NCI-H2171 treated with DMSO at 0.1 percent for 48 hours (cell line): ENCODE results near the gene INSYN2B.

ENCODE experiments used
- DNase-seq: peaks from one replicate; lab custom pipeline; 2025; lab: John Stamatoyannopoulos, UW

Gene INSYN2B

DNA sequence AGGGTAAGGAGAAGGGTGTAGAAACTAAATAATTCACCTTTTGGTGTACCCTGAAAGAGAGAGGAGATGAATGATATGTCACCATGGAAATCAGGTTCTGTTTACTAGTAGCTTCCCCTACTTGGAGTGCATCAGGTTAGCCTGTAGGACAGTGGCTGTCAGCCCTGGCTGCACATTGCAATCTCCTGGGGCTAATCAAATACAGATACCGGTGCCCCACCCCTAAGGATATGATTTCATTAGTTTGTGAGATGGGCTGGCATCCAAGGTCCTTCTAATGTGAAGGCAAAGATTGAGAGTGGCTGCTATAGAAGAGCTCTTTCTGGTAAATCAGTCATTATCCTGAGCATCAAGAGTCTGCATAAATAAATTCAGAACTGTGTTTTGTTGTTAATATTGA lies 47.2 kb downstream of the INSYN2B start:
- DNase-seq: peak; percentile 4

DNA sequence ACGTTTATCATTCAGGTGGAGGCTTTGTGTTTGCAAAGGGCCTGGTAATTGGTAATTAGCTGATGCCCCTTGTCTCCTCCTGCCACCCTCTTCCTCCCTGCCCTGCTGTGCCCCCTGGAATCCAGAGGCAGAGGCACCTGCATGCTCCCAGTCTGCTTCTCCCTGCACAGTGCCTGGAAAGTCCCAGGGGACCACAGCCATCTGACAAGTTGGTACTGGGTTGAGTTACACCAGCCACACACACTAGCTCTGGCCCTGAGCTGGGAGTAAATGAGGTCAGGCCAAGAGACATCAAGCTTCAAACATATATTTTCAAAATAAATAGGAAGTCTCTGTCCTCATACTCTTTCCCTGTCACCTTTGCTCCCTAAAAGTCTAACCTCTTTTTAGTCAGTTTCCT lies 56.3 kb downstream of the INSYN2B start:
- peak; percentile 78 for DNase-seq

DNA sequence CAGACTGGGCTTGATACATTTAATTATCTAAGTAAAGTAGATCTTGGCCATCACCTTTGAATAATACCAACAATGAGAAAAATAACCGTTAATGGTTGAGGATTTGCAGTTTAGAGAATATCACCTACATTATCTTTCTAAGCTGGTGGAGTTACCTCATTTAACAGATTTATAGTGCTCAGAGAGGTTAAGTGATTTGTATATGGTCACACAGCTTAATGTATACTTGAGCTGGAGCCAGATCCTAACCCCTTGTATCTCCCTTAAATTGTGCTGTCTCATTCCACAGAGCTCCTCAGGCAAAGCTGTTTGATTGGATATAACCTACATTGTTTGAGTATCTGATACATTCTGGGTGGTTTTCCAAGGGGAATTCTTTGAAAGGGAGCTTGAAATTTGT lies 57.8 kb downstream of the INSYN2B start:
- no peak for DNase-seq

DNA sequence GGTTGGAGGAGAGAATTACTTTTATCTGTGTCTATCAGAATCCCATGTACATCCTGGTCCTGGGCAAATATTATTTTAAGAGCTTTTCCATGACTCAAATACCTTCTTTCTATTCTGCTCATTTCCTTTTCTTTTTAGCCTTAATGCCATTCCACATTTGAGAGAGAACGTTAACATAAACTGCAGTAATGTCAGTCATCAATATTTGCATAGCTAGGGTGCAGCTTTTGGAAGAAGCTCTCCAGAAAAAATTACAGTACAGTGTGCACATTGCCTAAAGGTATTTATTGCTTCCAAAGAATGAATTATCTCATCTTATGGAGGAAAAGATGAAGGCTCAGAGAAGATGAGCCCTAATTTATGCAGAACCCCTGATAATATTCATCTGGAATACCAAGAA lies 58.3 kb downstream of the INSYN2B start:
- DNase-seq: no peak

DNA sequence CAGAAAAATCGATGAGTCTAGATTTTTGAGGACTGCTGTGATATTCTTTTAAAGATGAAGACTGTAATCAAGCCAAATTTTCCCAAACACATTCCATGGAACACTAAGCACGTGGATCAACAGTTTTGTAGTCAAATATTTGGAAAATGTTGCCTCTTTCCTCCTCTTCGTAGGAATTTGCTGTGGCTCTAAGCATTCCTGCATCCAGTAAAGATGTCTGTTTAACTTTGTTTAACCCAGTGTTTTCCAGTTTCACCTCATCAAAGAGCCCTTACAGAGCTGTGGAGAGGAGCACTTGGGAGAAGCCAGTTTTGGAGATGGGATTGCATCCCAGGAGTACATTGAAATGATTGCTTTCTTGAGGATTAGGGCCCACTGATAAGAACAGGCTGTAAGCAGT lies 58.9 kb downstream of the INSYN2B start:
- DNase-seq: no peak

DNA sequence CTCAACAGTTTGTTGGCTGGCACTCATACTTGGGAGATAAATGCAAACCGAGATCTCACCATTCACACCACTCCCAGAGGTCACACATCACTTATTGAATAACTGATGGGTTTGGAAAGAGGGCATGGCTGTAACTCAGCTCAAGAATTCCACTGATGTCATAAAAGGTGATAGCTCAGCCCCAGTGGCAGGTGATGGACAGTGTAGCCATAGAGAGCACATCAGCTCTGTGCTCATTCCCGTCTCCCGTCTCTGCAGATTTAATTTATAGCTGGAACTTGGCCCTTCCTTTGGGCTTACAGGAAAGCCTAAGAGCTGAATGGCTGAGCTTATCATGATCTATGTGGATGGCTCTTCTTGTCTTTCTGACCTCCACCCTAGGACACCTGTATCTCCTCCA lies 59.8 kb downstream of the INSYN2B start:
- DNase-seq: no peak

DNA sequence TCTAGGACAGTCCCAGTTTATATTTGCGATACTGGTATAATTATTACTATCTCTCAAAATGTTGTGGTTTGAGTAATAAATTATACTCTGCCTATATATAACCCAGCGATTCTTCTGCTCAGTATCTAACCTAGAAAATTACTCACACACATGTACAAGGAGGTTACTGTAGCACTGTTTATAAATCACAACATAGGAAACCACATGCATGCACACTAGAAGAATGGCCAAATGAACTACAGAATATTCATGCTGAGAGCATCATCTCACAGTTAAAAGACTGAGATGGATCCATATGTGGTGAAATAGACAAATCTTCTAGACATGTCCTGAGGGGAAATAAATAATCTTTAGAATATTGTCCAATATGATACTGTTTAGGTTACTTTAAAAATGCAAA lies 62.1 kb downstream of the INSYN2B start:
- DNase-seq: no peak

DNA sequence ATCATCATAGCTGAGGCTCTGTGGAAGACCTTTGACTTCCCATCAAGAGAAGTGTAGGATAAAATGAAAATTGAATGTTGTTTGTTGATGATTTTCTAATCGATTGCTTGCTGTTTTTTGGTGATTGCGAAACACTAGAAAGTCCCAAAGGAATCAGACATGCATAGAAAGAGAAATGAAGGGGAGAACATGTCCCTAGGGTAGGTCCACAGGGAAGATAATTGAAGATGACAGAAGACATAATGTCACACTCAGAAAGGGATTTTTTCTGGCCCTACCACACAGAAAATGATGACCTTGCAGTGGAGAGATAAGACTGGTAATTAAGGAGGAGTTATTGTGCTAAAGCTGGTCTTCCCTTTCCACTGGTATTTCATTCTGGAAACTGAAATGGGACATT lies 62.8 kb downstream of the INSYN2B start:
- no peak for DNase-seq

DNA sequence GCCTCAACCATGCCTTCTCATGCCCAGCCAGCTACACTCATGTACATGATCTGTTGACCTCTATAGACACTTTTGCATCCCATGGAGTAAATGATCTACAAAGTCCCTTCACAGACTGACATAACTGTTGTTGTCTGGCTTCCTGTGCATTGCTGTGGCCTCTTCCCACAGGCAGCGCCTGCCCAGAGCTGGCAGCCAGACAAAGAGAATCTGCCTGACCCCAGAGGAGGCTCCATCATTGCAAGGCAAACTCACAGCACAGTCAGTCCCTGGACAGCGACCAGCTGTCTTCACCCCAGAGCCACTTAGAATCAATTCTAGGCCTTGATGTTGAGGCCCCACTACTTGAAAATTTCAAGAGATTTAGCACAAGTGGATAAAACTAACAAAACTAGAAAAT lies 65.5 kb downstream of the INSYN2B start:
- no peak for DNase-seq

DNA sequence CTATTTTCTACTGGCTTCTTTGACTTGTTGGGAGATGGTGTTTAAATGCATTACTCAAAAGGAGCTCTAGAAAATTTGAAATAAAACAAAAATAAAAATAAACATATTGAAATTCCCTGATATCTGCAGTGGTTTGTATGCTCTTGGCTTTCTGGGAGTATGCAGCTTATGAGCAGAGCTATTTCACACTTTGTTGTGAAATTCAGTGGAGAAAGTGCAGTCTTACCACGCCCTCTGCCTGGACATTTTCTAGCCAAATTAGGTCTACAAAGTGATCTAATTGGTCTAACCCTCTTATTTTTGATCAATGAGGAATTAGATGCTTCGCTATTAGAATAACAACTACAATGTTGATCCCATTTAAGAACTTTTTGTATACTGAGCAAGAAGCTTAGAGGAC lies 66.8 kb downstream of the INSYN2B start:
- DNase-seq: no peak

DNA sequence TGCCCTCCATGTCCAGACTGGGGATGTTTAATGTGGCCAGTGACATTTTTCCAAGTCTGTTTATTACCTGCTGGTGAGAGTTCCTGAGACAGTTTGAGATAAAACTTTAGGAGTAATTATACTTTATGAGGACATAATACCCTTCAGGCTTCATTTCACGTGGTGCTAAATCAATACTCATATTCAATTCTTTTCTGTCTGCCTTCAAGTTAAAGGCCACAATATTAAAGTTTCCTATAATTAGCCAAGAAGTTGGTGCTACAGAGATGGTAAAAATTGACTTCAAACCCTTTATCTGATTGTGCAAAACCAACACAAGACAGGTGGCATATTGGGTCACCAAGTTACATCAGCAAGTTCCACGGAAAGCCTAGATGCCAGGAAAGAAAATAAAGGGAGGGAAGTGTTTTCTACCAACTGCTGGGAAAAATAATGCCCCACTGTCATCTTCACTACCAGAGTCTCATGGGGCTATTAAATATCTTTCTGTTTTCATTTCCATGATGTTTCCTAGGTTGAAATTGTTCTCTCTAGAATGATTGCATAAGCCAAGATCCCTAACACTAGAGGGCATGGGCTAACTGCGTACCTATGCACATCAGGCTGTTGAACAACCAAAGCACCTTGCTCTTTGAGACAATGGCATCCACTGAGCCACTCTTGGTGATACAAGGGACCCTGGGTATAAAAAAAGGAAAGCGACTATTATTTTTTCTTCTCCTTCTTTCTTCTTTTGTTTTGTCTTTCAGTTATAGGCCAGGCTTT lies 68.7 kb downstream of the INSYN2B start:
- peak; percentile 60 for DNase-seq

DNA sequence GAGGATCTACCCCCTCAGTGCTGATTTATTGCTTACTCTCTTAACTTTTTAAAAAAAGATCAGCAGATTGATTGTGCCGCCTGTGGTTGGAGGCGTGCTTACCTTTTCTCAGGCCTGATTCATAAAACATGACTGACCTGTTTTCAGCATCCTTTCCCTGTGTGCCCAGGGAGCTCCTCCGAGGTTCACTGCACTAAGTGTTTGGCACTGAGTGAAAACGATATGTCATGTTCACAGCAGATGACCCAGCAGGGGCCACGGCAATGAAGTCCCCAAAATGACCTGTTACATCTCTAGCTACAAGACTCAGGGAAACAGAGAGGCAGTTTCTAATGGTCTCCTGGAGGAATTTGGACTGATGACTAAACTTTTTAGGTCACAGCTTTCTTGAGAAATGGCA lies 69.9 kb downstream of the INSYN2B start:
- DNase-seq: no peak

DNA sequence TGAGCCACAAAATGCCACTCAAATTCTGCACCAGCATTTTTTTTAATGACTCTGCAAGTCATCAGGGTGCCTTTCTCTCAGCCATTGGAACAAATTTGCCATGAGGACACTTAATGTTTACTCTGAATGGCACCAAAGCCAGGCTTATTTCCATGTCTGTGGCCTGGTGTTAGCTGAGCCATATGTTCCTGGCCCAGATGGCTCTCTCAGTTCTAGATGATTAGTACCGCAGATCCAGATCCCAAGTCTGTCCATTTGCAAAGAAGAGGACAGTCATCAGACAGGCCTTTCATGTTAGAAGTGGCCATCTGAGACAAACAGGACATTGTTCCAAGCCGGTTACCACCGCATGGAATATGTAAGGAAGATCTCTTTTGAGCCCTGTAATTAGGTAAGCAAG lies 70.3 kb downstream of the INSYN2B start:
- no peak for DNase-seq

DNA sequence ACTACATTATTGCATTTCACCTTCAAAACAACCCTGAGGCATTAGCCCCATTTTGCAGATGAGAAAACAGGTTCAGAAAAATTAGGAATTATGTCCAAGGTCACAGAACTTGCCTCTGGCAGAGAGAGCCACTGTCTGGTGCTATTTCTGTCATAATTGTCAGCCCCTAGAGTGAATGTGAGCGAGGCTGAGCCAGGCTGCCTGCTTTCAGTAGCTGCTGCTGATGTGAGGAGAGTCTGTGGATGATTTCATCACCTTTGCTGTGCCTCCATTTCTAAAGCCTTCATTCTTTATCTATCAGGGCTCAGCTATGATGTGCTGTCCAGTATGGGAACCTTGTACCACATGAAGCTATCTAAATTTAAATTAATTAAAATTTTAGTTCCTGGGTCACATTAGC lies 71.4 kb downstream of the INSYN2B start:
- no peak for DNase-seq

DNA sequence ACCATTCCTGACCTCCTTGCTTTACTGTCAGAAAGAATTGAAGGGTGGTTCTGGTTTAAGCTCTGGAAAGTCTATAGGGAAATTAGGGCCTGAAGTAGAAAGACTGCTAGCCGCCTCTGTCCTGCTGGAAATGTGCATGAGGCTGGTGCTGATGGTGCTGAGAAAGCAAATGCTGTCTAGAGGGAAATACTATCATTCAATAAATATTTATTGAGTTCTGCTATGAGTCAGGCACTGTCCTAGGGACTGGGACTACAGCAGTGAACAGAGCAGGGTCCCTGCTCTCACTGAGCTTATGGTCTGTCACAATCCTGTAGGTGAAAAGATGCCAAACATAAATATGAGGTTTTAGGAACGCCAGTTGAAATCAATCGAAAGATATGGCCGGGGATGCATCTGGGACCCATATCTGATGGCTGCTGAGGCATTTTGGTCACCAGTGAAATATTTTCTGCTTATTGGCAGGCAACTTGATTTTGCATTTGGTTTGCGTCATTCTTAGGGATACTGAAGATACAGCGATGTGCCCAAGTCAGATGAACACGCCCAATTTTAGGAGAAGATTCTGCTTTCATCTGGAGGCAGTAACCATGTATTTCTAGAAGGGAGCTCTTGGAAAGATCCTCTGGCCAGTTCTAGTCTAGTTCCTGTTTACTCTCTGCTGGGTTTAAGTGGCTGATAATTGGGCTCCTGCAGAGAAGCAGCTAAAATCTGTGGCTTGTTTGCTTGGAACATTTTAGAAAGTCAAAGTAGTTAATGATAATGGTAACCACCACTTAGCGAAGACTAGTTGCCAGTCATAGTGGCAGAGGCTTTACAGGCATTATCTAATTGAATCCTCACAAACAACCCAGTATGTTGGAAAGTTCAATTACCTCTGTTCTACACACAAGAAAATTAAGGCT lies 73.3 kb downstream of the INSYN2B start:
- no peak for DNase-seq

DNA sequence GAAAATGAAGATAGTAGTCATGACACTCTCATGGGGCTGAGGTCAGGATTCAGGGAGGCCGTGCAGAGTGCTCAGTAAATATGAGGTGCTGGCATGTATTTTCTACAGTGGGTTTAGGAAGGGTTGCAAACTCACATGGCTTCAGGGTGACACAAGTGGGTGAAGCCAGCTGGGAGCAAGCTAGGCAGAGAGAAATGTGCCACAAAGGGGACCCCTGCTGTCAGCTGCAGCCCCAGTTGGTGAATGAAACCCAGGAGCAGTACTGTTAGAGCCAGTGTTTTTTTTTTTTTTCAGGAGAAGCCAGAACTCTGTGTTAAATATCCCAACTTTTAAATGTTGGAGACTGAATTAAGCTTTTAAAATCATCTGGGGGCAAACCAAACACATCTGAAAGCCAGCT lies 75.3 kb downstream of the INSYN2B start:
- DNase-seq: no peak

DNA sequence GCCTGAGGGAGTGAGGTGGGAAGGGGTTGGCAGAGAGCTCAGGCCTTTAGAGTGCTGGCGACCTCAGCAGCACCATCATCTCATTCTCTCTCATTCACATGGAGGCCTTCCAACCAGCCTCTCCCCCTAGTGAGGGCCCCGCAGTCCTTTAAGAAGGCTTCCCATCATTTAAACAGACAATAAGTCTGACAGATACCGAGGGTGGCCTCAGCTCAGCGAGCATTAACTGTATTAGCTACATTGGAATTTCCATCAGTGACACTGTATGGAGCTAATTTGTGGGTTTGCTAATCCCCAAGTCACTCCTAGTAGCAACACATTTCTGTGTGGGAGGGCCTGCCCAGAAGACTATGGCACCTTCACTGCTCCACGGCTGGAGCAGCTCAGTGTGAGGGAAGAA lies 75.8 kb downstream of the INSYN2B start:
- no peak for DNase-seq

DNA sequence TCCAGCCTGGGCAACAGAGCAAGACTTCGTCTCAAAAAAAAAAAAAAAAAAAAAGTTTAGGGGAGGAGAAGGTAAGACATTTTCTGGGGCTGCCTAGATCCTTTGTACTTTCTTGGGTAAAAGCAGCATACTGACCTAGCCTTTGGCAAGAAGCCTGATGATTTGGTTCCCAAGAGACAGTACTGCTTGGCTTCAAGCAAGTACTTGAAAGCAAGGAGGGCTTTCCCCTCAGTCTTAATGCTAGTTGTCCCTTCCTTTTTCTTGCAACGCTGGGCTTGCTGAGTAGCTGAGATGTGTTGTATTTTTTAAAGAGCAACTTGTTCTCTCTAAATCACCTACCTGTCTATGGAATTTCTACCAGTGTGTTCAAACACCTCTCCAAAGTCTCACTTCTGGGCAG lies 76.2 kb downstream of the INSYN2B start:
- DNase-seq: no peak

DNA sequence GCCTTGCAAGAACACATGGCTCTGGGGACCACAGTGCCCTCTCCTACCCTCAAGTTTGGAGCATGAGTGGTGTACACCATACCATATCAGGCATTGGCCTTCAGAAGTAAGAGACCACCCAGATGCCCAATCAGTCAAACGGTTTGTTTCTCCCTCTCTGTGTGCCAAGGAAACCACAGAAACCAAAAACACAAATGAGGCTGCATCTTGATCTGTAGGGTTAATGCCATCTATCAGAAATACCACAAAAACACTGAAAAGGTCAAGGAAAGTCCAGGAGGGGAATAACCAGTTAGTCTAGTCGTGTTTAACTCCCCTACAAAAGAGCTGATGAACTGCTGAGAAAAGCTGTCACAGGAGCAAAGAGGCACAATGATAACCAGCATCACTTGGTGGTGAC lies 78.4 kb downstream of the INSYN2B start:
- no peak for DNase-seq

DNA sequence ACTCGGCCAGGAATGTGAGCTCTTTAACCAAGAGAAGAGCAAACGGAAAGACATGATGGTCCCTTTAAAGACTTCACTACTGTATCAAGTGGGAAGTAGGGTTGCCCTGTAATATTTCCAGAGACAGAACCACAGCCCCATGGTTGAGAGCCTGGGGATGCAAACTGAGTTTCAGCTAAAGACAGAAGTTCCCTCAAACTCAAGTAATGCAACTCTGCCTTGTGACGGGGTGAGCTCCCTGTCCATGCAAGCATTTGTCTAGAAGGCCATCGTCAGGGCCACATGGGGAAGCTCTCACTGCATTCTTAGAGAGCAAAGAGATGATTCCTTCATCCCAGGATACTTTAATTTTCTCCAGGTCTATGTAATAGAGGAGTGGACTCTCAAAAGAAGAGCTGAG lies 82.8 kb downstream of the INSYN2B start:
- DNase-seq: no peak

DNA sequence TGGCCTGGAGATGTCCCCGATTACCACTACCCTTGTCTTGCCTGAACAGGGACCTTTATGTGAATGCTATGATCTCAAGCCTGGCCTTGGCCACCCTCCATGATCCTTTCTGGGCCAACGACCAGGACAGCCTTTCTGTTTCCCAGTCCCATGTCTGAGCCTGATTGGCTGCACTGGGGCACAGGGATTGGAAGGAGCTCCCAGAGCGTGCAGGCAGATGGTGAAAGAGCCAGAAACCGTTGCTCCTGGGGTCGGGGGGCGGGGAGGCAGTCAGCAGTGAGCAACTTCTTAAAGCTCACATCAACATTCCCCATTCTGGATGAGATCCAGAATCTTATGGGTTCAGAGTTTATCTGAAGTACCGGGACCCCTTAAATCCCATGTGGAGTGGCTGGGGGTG lies 84.4 kb downstream of the INSYN2B start:
- no peak for DNase-seq

DNA sequence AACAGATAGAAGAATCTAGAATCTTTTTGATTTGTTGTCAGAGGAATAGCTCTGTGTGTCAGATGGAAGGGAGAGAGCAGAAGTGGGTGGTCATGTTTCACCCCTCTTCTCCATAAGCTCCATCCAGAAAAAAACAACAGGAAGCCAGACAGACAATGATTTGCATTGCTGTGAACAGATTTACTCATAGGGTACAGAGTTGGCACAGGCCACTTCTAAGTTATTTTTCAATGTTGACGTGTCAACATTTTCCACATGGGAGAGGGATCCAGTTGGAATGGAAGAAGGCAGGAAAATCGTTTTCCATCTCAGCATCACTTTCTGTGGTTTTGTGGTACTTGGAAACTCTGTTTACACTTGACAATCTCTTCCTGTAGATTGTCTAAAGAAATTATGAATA lies 86.7 kb downstream of the INSYN2B start:
- no peak for DNase-seq

DNA sequence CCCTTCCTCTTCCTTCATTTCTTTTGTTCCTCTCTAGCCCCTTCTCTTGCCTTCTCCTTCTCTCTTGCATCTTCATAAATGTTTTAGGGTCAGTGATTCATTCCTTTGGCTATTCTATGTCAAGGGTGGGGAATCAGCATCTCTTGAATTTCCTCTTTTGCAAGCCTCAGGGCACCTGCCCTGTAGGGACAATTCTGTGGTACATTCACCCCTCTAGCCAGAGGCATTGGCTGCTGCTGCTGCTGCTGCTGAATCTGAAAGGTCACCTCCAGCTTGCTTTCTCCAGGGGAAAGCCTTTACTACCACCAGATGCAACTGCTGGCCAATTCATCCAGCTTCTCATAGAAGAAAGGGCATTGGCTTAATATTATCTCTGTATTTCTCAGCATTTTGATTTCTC lies 87.3 kb downstream of the INSYN2B start:
- no peak for DNase-seq

DNA sequence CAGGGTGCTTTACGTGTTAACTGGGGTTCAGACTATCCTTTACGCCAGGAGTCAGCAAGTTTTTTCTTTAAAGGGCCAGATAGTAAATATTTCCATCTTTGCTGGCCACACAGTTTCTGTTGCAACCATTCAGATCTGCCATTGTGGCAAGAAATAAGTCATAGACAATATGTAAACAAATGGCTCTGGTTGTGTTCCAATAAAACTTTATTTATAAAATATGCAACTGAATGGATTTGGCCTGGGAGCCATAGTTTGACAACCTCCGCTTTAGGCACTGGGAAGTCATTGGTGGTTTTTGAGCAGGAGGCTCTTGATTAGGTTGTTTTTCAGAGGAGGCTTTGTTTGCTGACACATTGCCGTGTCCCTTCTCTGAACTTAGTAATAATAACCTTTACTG lies 90.7 kb downstream of the INSYN2B start:
- DNase-seq: no peak
